ENCODE data around the gene FXYD5.
"Not testable (repeated sequence)": the region's sequence is repeated elsewhere in the genome, so short reads cannot be mapped to it uniquely, and the experiment has no call there.

FXYD5 gene

GRCh38 chr19:35138305-35138892, 16.1 kb upstream of the FXYD5 start, which contains the start of gene FXYD1:
Gene FXYD1, plus strand, starts transcription at chr19:35138824. Its CDS starts 1,256 bp downstream, at chr19:35140080.
- no peak for DNase-seq (ENCODE audit: low read depth)

- no peak for DNase-seq (ENCODE audit: low read depth)
These were observed 14.2 kb upstream of the FXYD5 start for GRCh38 chr19:35140207-35140961.

GRCh38 chr19:35140962-35141836, 13.3 kb upstream of the FXYD5 start:
- DNase-seq (ENCODE audit: low read depth), result peak; percentile 96

GRCh38 chr19:35141837-35142605, 12.5 kb upstream of the FXYD5 start:
- DNase-seq (ENCODE audit: low read depth), result no peak

GRCh38 chr19:35142606-35143230, 11.8 kb upstream of the FXYD5 start:
- peak; percentile 47 for DNase-seq (ENCODE audit: low read depth)

- DNase-seq (ENCODE audit: low read depth), result no peak
These were observed 11.3 kb upstream of the FXYD5 start, which contains the start of gene FXYD7 for GRCh38 chr19:35143231-35143715. Gene FXYD7, plus strand, starts transcription at chr19:35143255. Its CDS starts 79 bp downstream, at chr19:35143334.

- DNase-seq (ENCODE audit: low read depth), result no peak
These were observed 10.7 kb upstream of the FXYD5 start for GRCh38 chr19:35143818-35144217.

- DNase-seq (ENCODE audit: low read depth), result no peak
These were observed 10.3 kb upstream of the FXYD5 start for GRCh38 chr19:35144259-35144599.

GRCh38 chr19:35144600-35145436, 9.7 kb upstream of the FXYD5 start:
- no peak for DNase-seq (ENCODE audit: low read depth)

- DNase-seq (ENCODE audit: low read depth), result no peak
These were observed 7.6 kb upstream of the FXYD5 start for GRCh38 chr19:35146746-35147459.

- DNase-seq (ENCODE audit: low read depth), result no peak
These were observed 5.1 kb upstream of the FXYD5 start for GRCh38 chr19:35149463-35149862.

- DNase-seq (ENCODE audit: low read depth), result no peak
These were observed 4.1 kb upstream of the FXYD5 start for GRCh38 chr19:35150445-35150844.

- DNase-seq (ENCODE audit: low read depth), result no peak
These were observed 3.1 kb upstream of the FXYD5 start for GRCh38 chr19:35151273-35152065.

GRCh38 chr19:35153129-35153522, 1.4 kb upstream of the FXYD5 start:
- not testable (repeated sequence) for DNase-seq (ENCODE audit: low read depth)

GRCh38 chr19:35153701-35154524, 622 bp upstream of the FXYD5 start:
- peak; percentile 61 for DNase-seq (ENCODE audit: low read depth)

GRCh38 chr19:35155441-35155840, 906 bp downstream of the FXYD5 start:
- DNase-seq (ENCODE audit: low read depth), result no peak

GRCh38 chr19:35155981-35156672, 1.6 kb downstream of the FXYD5 start:
- no peak for DNase-seq (ENCODE audit: low read depth)

Measured in stimulated activated CD8-positive, alpha-beta memory T cell treated with anti-CD3 and anti-CD28 coated beads, Interleukin-7, amount 100 ng/mL, for 24 hours (primary cell).